GM12891 (cell line): Measurements from ENCODE around the gene LRATD1.

Experiments used
- DNase-seq: peaks from one replicate; pipeline ENCODE4 v3.0.0; 2011; ENCODE audit warnings: low spot score; ENCODE audit not compliant: insufficient read length
- FAIRE-seq: peaks from 2 replicates; lab custom pipeline; 2011; peaks lifted over from hg19 to GRCh38; lab: Jason Lieb, UNC
- PAX5 ChIP-seq: IDR thresholded peaks from 2 replicates; pipeline ENCODE4 v1.6.1; 2011; ENCODE audit warnings: low read length, moderate library complexity, mild to moderate bottlenecking; ENCODE audit not compliant: insufficient read depth, severe bottlenecking
- POLR2A ChIP-seq: IDR thresholded peaks from 2 replicates; pipeline ENCODE4 v1.6.1; 2011; ENCODE audit warnings: low read depth, low read length, control low read depth
- POLR2AphosphoS5 ChIP-seq: IDR thresholded peaks from 2 replicates; pipeline ENCODE4 v1.6.1; 2011; ENCODE audit warnings: low read depth, low read length, control low read depth
- POU2F2 ChIP-seq: IDR thresholded peaks from 2 replicates; pipeline ENCODE4 v1.6.1; 2011; ENCODE audit warnings: low read depth, mild to moderate bottlenecking, control low read depth, low read length, moderate library complexity
- SPI1 ChIP-seq: IDR thresholded peaks from 2 replicates; pipeline ENCODE4 v1.6.1; 2011; ENCODE audit warnings: low read depth, low read length, control low read depth
- TAF1 ChIP-seq: IDR thresholded peaks from 2 replicates; pipeline ENCODE4 v1.6.1; 2011; ENCODE audit warnings: low read depth, low read length, control low read depth

The LRATD1 gene

GRCh38 chr2:14654835-14655282, 22.3 kb downstream of the LRATD1 start:
- DNase-seq (no peak), FAIRE-seq (peak; percentile 62)
- TF ChIP-seq SPI1 (peak; percentile 94), TAF1 (no peak)

GRCh38 chr2:14656146-14656545, 23.6 kb downstream of the LRATD1 start:
- DNase-seq (no peak), FAIRE-seq (no peak)
- TF ChIP-seq TAF1 (no peak), POLR2A (no peak), SPI1 (no peak), POLR2AphosphoS5 (no peak), PAX5 (no peak), POU2F2 (no peak)

- FAIRE-seq (no peak), DNase-seq (no peak)
- no peak for TF ChIP-seq POU2F2
- TF ChIP-seq POLR2A = no peak
- TF ChIP-seq POLR2AphosphoS5 = no peak
- no peak for TF ChIP-seq SPI1
- TF ChIP-seq PAX5 = no peak
- no peak for TF ChIP-seq TAF1
Measured at GRCh38 chr2:14661163-14661562, 28.6 kb downstream of the LRATD1 start.

- FAIRE-seq = no peak
- no peak for TF ChIP-seq PAX5
- no peak for TF ChIP-seq TAF1
- no peak for TF ChIP-seq POLR2A
- TF ChIP-seq POU2F2 = no peak
- no peak for TF ChIP-seq SPI1
- TF ChIP-seq POLR2AphosphoS5 = no peak
Measured at GRCh38 chr2:14673351-14673875, 40.9 kb downstream of the LRATD1 start.

GRCh38 chr2:14675489-14675888, 43.0 kb downstream of the LRATD1 start:
- FAIRE-seq (no peak), DNase-seq (no peak)
- no peak for TF ChIP-seq TAF1
- TF ChIP-seq POU2F2 = no peak
- TF ChIP-seq POLR2A = no peak
- TF ChIP-seq POLR2AphosphoS5 = no peak
- TF ChIP-seq PAX5 = no peak
- no peak for TF ChIP-seq SPI1

More at GRCh38 chr2:14673351-14673875, 40.9 kb downstream of the LRATD1 start:
- DNase-seq = no peak

- TF ChIP-seq PAX5 (no peak), POLR2A (no peak), POU2F2 (no peak), SPI1 (no peak), TAF1 (no peak), POLR2AphosphoS5 (no peak)
- no peak for DNase-seq
- no peak for FAIRE-seq
Measured at GRCh38 chr2:14676371-14676770, 43.9 kb downstream of the LRATD1 start.

- TF ChIP-seq PAX5 = no peak
- FAIRE-seq (no peak), DNase-seq (no peak)
Measured at GRCh38 chr2:14677039-14677438, 44.5 kb downstream of the LRATD1 start.

GRCh38 chr2:14678761-14679160, 46.2 kb downstream of the LRATD1 start:
- TF ChIP-seq POLR2A (no peak), POU2F2 (no peak), PAX5 (no peak), POLR2AphosphoS5 (no peak), SPI1 (no peak), TAF1 (no peak)

GRCh38 chr2:14681608-14682007, 49.1 kb downstream of the LRATD1 start:
- TF ChIP-seq POLR2AphosphoS5 (no peak), PAX5 (no peak), TAF1 (no peak), SPI1 (no peak)
- no peak for FAIRE-seq

More at GRCh38 chr2:14678761-14679160, 46.2 kb downstream of the LRATD1 start:
- no peak for FAIRE-seq
- DNase-seq = no peak

More at GRCh38 chr2:14681608-14682007, 49.1 kb downstream of the LRATD1 start:
- no peak for DNase-seq
